GM19351 (cell line): ENCODE measurements around the gene C19orf12.
A peak's percentile ranks its signal among the peaks of the same experiment; 100 is the strongest.
"Not testable (repeated sequence)": the region's sequence is repeated elsewhere in the genome, so short reads cannot be mapped to it uniquely, and the experiment has no call there.

Experiments used
- ATAC-seq: cut with Tn5 transposase; IDR thresholded peaks from one replicate; pipeline ENCODE4 v1.9.1; 2021; ENCODE audit warnings: mild to moderate bottlenecking, moderate library complexity; ENCODE audit not compliant: unreplicated experiment

Gene C19orf12

DNA sequence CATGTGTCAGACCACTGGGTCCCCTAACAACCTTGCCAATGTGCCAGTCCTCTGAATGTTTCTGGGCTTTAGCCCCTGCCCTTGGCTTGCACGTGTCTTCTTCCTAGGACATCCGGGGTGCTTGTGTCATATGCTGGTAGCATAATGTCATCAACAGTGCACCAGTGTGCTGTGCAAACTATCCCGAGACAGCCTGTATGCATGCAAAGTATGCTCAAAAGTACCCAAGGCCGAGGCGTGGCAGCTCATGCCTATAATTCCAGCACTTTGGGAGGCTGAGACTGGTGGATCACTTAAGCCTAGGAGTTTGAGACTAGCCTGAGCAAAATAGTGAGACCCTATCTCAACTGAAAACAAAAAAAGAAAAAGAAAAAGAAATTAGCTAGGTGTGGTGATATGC lies 20.8 kb upstream of the C19orf12 start:
- no peak for ATAC-seq

DNA sequence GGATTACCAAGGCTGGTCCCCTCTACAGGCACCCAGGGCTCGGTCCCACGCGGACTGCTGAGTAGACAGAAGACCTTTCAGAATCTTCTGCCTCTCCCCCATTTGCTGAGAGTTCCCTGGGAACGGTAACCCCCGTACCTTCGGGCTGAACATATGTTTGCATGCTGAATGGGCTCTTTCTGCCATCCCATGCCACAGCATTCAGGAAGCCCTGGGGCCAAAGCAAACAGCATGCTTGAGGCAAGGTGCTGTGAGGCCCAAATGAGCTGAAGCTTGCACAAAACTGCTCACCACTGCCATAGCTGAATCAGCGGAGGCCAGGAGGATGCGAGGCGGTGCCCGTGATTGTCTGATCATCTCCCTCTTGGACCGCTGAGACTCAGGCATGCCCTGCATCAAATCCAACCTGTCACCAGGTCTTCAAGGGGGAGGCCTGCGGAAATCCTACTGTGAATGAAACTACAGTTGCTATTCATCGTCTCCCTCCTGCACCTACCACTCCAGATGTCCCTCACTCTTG lies 16.3 kb upstream of the C19orf12 start:
- no peak for ATAC-seq

DNA sequence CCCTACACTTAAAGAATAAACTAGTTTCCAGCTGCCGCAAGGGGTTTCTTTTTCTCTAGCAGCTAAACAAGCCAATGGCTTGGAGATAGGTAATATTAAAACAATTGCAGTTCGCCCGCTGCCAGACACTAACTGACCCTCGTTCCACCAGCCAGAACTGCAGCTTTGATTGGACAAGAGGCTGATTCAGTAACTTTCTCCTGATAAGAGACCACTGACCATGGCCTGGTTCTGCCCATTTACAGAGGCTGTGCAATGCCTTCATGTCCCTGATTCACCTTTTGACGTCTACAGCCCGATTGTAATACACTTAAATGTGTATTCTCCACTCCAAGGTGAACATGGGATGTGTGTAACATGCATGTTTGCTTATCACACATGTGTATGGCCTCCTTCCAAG lies 12.8 kb upstream of the C19orf12 start:
- ATAC-seq: no peak

DNA sequence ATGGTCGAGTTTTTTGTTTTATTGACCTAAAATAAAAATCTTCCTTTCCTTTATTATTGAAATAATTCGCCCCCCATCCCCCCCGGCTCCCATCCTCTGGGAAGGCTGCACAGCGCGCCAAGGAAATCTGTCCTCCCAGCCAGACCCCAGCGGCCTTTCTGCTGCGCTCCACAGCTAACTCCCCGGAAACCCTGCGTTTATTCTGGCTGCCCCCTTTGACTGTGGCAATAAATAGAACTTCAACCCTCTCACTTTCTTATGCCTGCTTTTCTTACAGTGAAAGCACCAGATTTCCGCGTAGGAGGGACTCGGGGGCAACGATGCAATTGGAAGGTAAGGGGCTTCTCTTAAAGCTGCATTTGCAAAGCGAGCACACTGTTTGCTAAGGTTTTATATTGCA lies 9.7 kb upstream of the C19orf12 start:
- ATAC-seq: no peak

DNA sequence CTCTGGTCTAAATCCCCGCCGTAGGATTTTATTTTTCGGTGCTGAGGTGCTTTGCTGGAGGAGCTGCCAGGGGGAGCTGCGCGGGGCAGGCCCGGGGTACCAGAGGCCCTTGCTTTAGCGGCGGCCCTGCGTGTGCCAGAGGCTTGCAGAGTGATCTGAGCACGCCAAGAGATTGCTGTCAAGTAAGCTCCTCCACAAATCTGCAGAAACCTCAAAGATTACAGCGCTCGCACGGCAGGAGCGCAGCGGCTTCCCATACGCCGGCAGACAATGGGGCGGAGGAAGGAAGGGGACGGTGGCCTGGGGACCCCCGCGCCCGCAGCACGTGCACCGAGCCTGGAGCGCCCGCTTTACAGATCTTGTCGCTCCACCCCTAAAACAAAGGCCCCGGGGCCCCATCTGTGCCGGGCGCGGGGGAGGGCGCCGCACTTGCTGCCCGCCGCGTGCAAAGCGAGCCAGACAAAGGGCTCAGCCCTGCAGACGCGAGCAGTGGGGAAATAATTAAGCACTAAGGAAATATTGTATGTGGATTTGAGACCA lies 9.1 kb upstream of the C19orf12 start:
- no peak for ATAC-seq

DNA sequence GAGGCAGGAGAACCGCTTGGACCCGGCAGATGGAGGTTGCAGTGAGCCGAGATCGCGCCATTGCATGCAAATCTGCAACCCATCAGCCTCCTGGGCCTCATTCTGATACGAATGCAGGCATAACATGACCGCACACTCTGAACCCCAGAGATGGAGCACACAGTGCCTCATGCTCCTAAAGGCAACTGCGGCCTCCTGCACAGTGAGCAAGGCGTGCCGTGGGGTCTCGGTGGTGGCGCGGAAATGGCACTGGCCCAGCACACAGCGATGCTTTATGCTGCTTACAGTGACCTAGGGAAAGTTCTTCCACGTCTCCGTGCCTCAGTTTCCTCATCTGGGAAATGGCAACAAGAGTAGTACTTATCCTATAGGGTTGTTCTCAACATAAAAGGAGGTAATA lies 2.0 kb upstream of the C19orf12 start:
- ATAC-seq: no peak

DNA sequence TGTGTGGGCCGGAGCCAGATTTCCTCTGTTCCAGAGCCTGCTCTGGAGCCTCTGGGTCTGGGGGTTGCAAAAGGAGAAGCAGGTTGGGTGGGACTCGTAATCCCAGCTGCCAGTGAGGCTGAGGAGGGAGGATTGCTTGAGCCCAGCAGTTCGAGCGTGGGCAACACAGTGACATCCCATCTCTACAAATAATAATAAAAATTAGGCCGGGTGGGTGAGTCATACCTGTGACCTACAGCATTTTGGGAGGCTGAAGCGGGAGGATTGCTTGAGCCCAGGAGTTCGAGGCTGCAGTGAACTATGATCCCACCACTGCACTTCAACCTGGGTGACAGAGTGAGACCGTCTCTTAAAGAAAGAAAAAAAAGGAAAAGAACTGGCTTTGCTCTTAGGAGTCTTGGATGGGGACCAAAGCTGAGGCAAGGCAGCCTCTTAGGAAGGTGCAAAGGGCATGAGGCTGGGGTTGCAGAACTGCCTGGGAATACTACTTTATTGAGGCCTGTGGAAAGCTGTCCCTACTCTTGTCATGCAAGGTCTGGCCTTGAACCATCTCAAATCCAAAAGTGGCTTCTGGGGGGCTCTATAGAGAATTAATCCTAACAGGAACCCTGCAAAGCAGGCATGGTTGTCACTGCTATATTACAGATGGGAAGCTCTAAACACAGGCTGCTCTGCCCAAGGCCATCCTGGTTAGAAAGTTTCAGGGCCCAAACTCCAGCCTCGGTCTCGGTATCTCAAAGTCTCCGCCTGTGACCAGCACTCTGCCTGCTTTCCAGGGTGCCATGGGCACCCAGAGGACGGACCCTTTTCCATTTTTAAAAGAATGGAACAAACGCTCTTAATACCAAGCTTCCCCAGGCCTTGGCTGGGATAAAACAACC lies 880 bp upstream of the C19orf12 start:
- ATAC-seq: peak; percentile 21

DNA sequence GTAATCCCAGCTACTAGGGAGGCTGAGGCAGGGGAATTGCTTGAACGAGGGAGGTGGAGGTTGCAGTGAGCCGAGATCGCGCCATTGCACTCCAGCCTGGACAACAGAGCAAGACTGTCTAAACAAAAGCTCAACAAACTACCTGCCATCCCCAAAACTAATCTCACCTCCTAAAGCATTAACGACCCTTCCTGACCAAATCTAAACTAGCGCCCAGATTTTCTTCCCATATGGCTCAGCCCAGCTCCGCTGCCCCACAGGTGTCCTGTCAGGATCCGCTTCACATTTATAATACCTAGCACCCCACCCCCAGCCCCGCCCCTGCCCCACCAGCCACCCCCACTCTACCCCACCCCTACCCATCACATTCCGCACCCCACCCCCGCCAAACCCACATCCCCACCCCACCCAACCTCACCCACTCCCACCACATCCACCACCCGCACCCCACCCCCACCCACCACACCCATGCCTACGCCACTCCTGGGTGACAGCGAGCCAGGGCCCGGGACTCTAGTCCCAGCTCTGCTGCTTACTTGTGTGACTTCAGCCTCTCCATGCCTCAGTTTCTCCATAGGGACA lies 599 bp downstream of the C19orf12 start:
- peak; percentile 13 for ATAC-seq

DNA sequence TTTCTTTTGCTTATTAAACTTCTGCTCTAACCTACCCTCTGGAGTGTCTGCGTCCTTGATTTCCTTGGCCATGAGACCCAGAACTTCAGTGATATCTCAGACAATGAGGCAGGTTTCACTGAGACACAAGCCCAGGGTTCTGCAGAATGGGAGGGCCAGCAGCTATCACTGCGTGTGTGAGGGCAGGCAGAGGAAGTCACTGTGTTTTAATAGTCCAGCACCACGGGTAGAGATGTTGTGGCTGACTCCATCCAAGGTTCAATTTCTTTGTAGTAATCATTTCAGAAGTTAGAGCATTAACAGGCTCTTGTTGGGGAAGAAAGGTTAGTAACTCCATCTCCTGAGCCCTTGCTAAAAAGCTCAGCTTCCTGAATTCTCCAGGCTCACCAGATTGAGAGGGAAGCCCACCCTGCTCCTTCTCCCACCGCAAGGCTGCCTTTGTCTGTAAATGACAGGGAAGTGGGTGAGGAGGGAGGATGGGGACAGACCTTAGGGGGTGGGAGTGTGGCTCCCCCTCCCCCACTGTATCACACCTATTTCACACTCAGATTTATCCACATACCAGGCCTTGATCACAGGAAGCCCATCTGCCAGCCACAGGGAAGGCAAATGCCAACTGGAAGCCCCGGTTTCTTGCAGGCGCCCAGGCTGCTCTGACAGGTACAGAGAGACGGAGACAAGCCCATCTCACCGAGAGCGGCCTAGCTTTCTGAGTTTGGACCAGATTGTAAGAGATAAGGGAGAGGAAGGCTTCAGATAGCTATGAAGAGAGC lies 2.1 kb downstream of the C19orf12 start:
- no peak for ATAC-seq

DNA sequence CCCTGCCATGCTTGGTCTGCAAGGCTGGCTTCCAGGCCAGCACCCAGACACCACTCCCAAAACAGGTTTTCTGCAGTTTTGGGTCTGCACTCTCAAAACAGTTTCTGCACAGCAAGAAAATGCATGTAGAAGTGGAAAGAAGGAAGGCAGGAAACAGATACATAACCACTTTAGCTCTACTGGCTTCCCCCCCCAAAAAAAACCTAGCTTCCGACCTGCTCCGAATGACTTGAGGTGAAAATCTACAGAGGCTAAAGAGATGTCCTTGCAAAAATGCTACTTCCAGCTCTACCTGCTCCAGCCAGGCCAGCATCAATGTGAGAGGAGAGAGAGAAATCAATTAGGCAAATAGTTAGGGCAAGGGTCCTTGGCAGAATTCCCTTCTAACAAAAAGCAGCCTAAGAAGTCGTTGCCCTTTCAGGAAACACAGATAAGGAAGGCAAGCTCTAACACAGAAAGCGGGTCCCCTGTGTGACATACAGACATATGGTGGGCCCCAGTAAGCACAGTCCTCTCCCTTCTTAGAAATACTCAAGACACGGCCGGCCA lies 3.4 kb downstream of the C19orf12 start:
- no peak for ATAC-seq

DNA sequence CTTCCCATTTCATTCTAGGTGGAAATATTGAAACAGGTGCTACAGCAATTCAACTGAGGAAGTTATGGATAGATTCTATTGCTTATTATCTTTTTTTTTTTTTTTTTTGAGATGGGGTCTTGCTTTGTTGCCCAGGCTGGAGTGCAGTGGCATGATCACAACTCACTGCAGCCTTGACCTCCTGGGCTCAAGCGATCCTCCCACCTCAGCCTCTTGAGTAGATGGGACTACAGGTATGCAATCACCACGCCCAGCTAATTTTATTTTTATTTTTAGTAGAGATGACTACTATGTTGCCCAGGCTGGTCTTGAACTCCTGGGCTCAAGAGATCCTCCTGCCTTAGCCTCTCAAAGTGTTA lies 5.6 kb downstream of the C19orf12 start:
- not testable (repeated sequence) for ATAC-seq

DNA sequence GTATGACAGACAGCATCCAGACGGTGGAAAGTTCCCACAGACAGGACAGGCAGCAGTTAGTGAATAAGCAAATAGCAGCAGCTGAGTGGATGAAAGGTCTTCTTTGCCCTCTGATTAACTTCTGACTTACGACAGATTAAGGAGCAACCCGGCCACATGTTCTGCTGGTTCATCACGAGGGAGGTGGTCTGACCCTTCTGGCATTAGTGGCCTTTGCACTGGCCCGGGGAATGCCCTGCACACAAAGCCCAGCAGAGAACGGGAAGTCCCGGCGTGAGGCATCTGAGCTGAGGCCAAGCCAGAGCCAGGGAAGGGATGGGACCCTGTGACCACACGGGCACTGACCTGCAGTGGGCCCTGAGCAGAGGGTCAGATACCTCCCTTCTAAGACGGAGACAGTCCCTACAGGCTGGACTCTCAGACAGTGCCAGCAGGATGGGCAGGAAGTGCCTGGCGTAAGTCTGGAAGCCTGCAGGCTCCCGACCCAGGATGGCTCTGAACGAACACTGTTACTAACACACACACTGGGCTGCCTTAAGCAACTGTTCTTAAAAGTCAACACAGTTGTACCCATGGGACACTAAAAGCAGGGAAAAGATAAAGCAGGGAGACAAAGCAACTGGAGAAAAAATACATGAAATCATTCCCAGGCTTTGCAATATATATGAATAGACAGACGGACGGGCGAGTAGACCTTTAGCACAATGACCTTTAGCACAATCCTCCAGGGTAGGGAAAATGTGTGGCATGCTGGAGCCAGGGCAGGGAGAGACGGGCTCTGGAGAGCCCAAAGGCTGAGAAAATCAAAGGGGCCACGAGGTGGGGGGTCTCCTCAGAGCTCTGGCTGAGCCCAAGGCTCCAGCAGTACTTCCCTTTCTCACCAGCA lies 6.3 kb downstream of the C19orf12 start:
- ATAC-seq: no peak

DNA sequence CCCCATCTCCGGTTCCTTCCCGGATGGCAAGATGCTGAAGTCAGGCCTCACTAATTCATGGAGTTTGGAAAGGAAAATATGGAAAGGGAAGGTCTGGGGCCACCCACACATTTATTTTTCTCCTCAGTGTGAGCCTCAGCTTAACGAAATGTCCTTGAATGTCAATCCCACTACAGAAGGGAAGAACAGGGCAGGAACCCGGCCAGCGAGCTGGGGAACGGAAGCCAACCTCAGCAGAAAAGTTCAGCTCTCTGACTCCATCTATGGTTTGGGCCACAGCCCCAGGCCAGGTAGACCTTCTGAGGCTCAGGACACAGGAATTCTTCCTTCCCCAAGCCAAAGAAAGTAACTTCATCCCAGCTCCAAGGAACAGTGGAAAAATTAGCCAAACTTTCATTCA lies 8.4 kb downstream of the C19orf12 start:
- ATAC-seq: no peak

DNA sequence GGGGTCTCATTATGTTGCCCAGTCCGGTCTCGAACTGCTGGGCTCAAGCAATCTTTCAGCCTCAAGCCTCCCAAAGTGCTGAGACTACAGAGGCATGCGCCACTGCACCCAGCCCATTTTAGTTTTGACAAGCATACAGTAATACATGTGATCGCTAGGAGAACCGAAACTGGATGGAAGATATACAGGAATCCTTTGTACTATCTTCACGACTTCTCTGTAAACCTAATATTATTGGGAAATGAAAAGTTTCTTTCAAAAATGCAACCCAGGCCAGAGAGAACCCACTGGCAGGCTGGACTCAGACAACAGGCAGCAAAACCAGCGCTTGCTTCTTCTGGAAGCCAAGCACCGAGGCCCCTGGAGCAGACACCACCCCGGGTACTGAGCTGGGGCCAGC lies 9.4 kb downstream of the C19orf12 start:
- ATAC-seq: no peak

DNA sequence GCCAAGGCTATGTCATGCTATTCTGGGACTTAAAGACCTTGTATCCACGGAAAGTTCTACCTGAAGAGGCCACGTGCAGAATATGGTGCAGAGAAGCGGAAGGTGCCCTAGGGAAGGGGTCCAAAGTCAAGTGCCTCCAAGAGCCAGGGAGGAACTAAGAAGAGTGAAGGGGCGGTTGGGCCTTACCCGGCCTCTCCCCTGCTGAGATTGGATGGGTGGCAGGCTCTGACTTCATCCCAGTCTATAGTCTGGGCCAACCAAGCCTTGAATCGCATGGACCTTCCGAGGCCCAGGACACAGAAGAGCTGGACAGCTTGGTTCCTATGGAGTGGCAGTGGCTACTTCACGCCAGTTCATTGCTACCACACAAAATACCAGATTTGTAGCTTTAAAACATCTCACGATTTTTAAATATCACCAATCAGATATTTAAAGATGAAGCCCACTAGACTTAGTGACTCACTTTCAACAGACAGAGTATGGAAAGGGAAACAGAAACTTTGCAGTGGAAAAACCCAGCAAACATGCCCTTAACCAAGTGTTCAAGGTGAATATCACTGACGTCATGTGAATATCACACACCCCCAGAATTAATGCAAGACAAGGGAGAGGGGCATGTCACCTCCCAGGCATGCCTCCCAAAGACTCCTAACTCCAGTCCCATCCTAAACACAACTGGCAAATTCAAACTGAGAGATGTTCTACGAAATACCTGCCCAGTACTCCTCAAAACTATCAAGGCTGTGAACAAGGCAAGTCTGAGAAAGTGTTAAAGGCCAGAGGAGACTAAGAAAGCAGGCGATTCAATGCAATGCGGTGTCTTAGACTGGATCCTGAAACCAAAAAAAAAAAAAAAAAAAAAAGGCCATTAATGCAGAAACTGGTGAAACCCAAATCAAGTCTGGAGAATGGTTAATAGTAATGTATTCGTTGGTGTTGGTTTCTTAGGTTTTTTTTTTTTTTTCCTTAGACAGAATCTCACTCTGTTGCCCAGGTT lies 10.2 kb downstream of the C19orf12 start:
- ATAC-seq: peak; percentile 64

DNA sequence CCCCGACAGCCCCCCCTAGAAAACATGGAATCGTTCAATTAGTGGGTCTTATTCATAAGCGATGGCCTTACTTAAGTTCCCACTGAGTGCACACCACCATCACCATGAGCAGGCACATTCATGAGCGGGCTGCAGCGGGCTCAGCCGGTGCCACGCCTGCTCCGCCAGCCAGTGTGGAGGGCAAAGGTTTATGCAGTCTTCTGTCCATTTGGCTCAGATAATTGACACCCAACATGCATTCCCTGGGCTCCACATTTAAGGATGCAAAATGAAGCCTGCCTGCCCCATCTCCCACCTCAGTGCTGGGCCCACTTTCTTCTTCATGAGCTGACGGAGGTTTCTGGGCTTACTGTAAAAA lies 12.1 kb downstream of the C19orf12 start:
- no peak for ATAC-seq

DNA sequence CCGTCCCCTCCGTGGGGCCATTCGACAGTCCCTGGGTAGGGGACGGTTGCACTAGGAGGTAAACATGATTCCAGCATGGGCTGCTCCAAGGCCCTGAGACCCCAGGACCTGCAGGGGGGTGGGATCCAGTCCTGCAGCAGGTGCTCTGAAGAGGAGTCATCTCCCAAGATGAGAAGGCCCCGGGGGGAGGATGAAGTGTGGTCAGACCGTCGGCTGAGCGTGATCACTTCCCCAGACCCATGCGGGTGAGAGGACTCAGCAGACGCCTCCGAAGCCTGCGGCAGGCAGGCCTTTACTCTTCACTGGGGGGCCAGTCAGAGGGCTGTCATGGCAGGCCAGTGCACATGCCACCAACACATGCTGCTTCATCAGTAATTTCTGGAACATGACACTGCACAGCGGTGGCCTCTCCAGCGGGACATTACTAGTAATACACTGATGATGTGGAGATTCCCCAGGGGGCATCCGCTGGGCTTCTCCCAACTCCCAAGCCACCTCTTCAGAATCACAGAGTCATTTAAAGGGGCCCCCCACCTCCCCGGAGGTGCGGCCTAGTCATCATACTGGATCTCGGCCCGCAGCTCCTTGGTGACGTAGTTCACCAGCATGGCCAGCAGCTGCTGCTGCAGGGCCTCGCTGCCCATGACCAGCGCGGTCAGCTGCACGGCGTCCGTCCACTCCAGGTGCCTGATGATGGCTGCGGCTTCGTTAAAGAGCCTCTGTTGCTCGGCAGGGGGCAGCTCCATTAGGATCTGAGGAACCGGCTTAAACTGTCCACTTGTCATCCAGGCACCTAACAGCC lies 12.7 kb downstream of the C19orf12 start:
- ATAC-seq: no peak

DNA sequence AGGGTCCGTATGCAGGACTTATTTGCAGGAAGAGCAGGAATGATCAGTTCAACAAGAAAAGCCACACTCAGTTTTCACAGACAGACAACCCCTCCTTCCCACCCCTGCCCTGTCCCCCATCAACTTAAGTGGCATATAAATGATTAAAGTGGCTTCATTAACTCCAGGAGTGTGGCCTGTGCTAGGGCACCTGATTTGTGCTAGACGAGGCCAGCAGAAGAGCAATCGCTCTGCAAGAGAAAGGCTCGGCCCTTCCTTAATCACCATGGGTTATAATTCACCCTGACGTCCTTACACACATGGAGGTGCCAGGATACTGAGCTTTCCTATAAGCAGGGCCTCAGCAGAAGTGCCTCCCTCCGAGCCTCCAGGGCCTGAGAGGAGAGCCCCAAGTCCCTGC lies 14.6 kb downstream of the C19orf12 start:
- no peak for ATAC-seq
